Fibroblast of lung (primary cell): ENCODE results near the gene NSDHL.

Experiments
- CTCF ChIP-seq, 2 donors: IDR thresholded peaks in 1 of 2; conservative IDR thresholded peaks in 1 of 2; 1 replicate in 1 of 2; 2 replicates in 1 of 2; pipeline ENCODE4 v1.5.1; 2011 to 2012; ENCODE audit warnings: low read length in 2 of 2, control low read depth in 1 of 2, inconsistent platforms in 1 of 2, low read depth in 1 of 2, mild to moderate bottlenecking in 1 of 2
- EZH2 ChIP-seq: IDR thresholded peaks from 2 replicates; pipeline ENCODE4 v1.5.1; 2012; ENCODE audit warnings: low read length, control low read depth, mild to moderate bottlenecking; ENCODE audit errors: missing control alignments

GRCh38 chrX:152872522-152872921, 41.7 kb downstream of the NSDHL start:
- TF ChIP-seq CTCF (conservative IDR thresholded peaks at IDR 0.05 in 1 of 2, IDR thresholded peaks at IDR 0.05 in 1 of 2; ENCODE audit: low read depth in 1 of 2, low read length in 2 of 2) (no peak), EZH2 (no peak)
